SW 1271 (cell line): ENCODE measurements around the gene GTF2H2.
"Not testable (repeated sequence)": the region's sequence is repeated elsewhere in the genome, so short reads cannot be mapped to it uniquely, and the experiment has no call there.

Experiments used
- DNase-seq, 2 experiments: peaks; one replicate each; lab custom pipeline; 2025; lab: John Stamatoyannopoulos, UW

The GTF2H2 gene

DNA sequence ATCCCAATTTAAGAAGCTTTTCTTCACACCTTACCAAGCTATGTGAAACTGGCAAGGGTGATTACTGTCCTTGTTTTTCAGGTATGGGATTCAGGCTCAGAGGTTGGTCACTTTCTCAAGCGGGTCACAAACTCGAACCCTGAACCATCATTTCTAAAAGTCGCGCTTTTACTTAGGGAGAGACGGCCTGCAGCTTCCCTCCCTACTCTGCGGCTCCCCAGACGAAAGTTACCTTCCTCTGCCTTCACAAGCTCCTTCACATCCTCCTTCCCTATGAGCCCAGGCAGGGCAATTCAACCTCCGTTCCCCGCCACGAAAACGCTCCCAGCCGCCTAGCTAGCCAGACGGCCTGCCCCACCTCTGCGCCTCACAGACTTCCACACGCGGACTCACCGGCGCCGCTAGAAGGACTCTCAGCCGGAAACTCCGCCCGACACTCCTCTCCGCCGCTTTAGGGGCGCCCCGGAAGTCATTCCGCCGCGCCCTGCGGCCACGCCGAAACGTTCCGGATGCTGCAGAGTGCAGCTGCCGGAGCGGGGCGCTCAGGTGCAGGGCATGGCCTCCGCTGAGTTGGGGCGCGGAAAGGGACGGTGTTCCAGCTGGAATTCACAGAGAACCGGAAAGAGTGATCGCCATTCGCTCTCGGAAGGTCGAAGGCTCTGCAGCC lies at the start of gene GTF2H2:
Gene GTF2H2, minus strand, starts transcription at position 415 of the 667 bp plus-strand sequence. CDS start 4,913 bp downstream, outside the sequence.
- not testable (repeated sequence) for DNase-seq

DNA sequence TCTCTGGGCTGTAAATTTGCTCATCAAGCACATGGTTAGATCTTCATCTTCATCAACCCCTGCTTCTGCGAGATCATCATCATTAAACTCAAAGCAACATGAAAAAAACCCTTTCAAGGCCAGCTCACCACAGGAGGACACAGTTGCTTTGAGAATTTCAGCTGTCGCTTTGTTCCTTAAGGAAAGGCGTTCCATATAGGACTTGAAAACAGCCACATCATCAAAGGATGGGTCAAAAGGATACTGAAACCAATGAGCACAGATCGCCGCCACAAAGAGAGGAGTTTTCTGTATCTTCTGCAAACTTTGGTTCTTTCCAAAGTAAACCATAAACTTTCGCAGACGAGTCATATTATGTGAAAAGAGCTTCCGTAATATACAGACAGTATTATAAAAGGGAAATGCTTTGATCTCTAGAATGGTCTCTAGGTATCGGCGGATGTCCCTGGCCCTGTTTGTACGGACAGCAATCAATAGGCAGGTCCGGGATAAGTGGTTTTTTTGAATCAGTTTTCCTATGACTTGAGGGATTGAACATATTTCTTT lies 42.3 kb upstream of the GTF2H2 start:
- DNase-seq = not testable (repeated sequence)

DNA sequence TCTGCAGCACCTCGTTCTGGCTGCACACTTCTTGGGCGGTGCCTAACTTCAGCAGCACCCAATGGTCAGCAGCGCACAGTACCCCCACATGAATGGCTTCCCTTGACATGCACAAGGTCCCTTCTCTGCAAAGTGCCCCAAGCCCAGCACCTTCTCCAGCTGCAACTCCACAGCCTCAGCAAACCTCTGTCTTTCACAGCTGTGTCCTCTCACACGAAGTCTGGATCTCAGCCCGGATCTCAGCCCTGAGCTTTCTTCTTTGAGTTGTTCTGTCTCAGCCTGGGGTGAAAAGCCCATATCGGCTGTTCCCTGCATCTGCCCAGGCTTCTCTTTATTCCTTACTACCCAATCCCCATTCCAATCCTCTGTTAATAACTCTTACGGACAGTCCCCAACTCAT lies 32.5 kb upstream of the GTF2H2 start:
- not testable (repeated sequence) for DNase-seq

DNA sequence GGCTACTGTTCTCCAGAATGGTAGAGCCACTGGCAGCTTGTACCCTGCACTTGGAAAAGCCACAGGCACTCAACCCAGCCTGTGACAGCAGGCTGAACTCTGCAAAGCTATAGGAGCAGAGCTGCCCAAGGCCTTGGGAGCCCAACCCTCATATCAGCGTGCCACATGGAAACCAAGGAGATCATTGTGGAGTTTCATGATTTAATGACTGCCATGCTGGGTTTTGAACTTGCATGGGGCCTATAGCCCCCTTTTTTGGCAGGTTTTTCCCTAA lies 30.4 kb upstream of the GTF2H2 start:
- not testable (repeated sequence) for DNase-seq

DNA sequence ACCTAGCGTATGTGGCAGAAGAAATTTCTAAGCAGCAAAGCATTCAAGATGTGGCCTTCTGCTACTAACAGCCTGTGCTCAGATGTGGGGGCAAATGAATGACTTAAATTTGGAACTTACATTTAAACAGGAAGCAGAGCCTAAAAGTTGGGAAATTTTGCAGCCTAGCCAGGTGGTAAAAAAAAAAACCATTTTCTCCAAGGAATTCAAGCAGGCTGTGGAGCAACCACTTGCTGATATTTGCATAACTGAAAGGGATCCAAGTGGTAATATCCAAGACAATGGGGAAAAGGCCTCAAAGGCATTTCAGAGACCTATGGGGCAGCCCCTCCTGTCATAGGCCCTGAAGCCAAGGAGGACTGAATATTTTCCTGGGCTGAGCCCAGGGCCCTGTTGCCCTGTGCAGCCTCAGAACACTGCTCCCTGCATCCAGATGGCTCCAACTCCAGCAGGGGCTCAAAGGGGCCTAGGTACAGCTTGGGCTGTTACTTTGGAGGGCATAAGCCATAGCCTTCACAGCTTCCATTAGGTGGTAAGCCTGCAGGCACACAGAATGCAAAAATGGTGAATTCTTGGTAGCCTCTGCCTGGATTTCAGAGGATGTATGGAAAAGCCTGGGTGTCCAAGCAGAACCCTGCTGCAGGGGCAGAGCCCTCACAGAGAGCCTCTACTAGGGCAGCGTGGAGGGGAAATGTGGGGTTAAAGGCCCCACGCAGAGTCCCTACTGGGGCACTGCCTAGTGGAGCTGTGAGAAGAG lies 29.9 kb upstream of the GTF2H2 start:
- not testable (repeated sequence) for DNase-seq

DNA sequence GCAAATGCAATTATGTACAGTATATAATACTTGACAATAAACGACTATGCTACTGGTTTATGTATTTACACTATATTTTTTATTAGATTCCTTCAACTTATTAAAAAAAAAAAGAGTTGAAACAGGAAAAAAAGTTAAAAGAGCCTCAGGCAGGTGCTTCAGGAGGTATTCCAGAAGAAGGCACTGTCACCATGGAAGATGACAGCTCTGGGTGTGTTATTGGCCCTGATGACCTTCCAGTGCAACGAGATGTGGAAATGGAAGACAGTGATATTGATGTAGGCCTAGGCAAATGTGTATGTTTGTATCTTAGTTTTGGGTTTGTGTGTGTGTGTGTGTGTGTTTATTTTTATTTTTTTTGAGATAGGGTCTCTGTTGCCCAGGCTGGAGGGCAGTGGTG lies 22.3 kb upstream of the GTF2H2 start:
- not testable (repeated sequence) for DNase-seq

DNA sequence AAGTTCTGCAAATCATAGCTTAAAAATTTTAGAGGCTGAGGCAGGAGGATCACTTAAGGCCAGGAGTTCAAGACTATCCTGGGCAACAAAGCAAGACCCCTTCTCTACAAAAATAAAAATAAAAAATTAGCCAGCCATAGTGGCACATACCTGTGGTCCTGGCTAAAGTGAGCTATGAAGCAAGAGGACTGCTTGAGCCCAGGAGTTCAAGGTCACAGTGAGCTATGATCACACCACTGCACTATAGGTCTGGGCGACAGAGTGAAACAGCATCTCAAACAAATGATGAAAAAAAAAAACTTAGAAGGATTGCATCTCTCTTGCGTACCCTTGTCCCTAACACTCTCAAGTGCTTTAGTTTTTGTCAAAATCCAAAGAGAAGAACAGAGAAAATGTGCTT lies 21.3 kb upstream of the GTF2H2 start:
- DNase-seq = not testable (repeated sequence)

DNA sequence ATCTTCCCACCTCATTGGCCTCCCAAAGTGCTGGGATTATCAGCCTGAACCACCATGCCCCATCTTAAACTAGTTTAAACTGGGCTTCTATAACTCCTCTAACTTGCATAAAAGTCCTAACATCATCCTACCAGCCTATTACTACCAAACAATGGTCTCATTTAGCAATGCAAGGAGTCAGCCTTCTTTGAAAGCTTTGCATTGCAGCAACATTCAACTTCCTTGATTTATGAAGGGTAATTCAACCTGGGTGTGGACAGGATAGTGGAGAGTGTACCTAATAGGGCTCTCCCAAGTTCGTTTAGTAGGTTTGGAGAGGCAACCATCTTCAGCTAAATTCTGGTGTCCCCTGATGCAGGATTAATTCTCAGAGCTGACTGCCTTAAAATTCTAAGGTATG lies 18.7 kb upstream of the GTF2H2 start:
- not testable (repeated sequence) for DNase-seq

DNA sequence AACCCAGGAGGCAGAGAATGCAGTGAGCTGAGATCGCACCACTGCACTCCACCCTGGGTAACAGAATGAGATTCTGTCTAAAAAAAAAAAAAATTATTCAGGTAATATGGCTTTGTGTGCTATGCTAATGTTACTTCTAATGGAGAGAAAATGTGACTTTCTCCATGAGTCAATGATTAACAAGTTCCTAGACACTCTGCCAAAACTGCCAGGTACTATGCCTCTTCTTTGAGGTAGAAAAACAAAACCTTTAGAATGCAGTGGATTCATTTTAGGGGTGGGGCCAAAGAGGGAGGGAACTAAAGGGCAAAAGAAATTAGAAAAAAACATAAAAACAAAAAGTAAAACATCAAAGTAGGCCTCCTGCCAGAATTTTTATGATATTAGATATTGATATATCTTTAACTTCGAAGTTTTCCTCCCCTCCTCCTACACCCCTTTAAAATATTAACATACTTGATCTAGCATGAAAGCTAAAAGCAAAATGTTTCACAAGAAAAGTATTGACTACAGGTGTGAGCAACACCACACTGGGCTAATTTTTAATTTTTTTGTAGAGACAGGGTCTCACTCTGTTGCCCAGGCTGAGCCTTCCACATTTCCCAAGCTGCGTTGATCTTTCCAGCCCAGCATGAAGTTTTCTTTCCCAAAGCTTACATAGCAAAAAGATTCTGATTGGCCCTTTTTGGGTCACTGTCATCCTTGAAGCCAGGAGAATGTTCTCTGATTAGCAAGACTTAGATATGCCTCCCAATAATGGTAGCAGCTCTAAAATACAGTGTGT lies 17.0 kb upstream of the GTF2H2 start:
- not testable (repeated sequence) for DNase-seq

DNA sequence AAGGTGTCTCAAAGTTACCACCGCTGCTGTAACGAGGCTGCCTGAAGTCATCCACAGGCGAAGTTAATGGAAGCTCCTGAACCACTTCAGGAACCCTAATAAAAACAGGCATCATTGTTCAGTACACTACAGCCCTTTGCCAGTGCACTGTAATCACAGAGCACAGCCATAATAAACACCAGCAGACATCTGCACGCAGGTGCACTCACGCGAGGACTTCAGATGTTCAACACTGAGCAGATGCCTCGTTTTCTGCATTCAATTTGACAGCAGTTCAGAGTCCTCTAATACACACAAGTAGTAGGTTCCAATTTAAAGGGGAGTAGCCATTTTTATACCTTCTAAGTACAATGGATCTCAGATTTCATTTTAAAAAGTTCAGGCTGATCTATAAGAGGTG lies 15.4 kb upstream of the GTF2H2 start:
- DNase-seq = not testable (repeated sequence)

DNA sequence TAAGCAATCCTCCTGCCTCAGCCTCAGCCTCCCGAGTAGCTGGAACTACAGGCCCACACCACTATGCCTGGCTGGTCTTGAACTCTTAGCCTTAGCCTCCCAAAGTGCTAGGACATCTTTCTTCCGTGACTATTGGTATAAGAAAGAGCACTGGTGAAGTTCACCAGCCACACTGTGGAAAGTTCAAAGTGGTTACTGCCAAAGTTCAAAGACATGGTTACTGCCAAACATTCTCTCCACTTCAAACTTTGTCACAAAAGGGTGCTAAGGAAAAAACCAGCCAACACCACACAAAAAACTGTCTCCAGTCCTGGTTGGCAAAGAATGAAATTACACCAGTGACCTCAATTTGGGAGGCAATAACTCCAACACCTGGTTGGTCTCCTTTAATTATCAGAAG lies 14.9 kb upstream of the GTF2H2 start:
- not testable (repeated sequence) for DNase-seq

DNA sequence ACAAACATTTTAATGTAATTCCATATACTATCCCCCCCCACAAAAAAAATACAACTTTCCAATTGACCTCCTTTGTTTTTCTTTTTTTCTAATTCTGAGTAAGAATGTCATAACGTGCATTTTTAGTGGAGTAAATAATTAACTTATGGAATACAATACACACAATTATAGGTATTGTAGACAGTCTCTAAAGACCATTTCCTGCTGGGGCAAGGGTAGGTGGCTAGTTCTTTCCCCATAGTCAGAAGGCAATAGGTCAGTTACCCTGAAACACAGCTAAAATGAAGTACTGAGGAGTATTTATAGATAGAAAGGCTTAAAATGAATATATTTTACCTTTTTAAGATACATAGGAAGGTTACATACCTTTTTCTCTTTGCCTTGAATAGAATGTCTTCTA lies 6.2 kb downstream of the GTF2H2 start:
- not testable (repeated sequence) for DNase-seq

DNA sequence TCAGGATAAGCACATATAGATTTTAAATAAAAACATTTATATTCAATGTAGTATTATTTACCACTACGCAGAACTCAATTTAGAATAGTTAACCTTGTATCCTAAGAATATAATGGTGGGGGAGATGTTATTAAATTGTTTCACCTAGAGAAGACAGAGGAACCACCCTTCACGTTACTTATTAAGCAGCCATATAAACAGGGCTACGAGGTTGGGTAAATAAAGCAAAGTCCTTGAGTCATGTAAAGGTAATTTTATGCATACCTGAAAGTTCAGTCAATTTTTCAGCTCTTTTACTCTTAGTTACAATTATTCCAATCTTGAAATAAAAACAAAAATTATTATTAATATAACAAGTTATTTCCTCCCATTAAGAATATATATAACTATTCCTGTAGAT lies 8.1 kb downstream of the GTF2H2 start:
- DNase-seq = not testable (repeated sequence)

DNA sequence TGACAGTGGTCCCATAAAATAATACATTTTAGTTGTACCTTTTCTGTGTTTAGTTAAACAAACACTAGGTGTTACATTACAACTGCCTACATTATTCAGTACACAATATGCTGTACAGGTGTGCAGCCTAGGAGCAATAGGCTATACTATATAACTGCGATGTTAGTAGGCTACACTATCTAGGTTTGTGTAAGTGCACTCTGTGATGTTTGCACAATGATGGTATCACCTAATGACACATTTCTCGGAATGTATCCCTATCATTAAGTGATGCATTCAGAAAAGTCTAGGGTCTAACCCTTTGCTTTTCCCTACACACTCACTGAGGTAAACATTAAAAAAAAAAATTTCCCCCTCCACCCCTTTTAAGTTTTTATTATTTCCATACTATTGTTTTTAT lies 22.7 kb downstream of the GTF2H2 start:
- DNase-seq = not testable (repeated sequence)

DNA sequence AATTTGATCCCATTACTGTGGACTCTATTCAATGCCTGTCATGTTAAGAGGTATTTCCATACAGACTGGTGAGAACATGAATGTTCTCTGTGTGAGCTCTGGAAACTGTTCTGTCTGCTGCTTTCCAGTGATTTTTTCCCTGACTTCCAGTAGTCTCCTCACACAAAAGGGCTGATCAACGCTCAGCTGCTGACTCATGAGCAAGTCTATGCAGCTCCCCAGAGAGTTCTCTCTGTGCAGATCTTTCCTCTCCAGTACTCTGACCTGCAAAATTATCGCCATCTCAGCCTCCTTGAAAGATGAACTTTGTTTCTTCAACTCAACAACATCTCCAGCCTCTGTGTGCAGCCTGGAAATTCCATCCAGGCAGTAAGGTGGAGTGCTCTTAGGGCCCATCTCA lies 23.3 kb downstream of the GTF2H2 start:
- not testable (repeated sequence) for DNase-seq

DNA sequence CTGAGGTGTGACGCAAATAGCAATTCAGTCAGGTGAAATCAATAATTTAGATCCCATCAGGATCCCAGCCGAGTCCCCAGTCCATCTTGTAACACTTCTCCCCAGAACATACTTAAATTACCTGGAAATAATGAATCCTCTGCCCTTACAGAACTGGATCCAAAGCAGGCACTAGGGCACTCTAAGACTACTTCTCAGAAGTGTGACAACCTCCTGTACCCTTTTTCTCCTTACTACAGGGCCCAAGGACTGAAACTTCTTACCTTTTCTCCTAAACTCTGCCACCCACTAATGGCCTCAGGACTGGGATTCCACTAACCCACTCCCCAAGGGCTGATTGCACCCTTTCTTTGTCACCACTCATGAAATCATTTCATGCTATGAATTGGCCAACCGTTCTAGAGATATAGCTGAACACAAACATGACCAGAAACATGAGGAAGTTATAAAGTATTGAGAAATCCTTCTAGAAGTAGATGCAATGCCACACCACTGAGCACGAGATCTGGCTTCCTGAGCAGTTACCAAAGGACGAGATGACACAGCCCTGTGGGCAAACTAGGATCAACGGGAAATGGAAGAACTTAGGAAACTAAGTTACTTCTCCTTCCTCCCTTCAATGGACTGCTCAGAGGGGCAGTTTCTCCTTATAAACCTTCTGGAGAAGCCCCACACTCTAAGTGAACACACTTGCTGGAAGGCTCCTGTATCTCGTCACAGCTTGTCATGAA lies 36.3 kb downstream of the GTF2H2 start:
- not testable (repeated sequence) for DNase-seq

DNA sequence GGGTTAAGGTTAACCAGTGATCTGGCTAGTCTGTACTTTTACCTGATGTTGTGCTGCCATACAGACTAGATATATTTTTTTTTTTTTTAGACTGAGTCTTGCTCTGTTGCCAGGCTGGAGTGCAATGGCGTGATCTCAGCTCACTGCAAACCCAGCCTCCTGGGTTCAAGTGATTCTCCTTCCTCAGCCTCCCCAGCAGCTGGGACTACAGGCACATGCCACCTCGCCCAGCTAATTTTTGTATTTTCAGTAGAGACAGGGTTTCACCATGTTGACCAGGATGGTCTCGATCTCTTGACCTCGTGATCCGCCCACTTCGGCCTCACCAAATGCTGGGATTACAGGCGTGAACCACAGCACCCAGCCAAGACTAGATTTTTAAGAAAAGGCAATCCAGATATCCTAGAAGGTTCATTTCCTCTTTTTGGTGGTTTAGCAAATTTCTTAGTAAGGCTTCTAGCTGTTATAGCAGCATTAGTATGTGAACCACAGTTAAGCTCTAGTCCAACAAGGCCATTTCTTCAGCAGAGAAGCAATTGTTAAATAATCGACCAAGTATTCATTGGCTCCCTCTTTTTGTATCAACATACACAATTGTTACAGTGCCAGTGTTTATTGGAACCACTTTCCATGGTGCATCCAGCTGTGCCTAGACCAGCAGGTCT lies 42.1 kb downstream of the GTF2H2 start, which contains the start of gene NAIP:
Gene NAIP, minus strand, starts transcription at position 51 of the 665 bp plus-strand sequence. CDS start 12,424 bp downstream, outside the sequence.
- not testable (repeated sequence) for DNase-seq

DNA sequence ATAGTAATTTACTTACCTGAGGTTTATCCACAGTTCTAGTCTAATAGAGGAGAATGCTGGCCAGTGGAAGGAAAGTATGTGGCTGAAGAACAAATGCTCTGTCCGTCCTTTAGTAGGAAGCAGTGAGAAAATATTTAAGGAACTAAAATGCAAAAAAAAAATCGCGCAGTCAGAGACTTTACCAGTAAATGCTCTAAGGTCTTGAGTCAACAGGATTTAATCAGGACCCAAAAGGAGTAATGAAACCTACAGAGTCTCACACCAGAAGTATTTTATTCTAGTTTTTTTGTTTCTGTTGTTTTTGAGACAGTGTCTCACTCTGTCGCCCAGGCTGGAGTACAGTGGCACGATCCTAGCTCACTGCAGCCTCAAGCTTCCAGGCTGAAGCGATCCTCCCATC lies 46.8 kb downstream of the GTF2H2 start:
- DNase-seq = not testable (repeated sequence)

DNA sequence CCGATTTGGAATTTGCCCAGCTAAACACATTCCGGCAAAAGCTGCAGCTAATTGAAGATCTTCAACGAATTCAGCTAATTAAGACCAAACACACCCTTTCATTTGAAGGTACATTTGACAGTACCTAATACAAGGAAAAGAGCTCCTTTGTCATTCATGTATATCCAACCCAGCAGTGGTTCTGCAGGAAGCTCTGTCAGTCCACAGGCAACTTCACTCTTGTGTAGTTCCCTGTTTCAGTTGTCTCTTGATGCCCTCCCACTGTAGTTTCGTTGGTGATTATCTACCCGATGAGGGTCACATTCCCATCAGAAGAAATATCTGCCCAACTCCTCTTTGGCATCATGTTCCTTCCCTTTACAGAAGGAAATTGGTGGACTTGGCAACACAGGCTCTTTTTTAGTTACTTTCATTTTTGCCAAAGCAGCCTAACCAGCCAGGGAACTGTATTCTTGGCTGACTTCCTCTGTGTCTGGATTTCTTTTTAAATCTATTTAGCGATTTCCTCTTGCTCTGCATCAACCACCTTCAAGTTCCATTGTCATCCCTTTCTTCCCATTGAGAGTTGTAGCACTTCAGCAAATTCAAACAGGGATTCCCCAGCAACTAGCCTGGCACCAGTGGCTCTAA lies 49.0 kb downstream of the GTF2H2 start:
- DNase-seq = not testable (repeated sequence)

DNA sequence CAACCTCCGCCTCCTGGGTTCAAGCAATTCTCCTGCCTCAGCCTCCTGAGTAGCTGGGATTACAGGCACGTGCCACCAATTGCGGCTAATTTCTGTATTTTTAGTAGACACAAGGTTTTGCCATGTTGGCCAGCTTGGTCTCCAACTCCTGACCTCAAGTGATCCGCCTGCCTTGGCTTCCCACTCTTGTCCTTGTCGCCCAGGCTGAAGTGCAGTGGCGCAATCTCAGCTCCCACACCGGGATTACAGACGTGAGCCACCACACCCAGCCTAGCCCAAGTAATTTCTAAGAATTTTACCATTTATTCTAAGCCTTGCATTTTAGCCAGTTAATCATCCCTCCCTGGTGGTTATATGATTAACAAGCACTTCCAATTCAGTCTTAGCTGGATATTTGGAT lies 53.3 kb downstream of the GTF2H2 start:
- DNase-seq = no peak

DNA sequence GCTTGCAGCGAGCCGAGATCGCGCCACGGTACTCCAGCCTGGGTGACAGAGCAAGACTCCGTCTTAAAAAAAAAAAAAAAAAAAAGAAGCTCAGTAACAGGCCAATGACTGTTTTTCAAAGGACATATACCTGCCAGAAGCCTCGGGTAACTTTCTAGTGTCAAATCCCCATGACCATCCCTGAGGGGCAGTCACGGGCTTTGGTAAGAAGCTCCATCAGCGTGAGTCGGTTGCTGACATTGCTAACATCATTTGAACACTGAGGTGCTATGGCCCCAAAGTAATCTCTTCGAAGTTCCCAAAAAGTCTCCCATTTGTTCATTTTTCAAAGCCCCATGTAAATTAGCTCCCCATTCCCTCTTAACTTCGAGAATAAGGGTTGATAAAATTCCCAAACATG lies 53.9 kb downstream of the GTF2H2 start:
- DNase-seq = no peak
